Choroid plexus epithelial cell (primary cell): ENCODE results near the gene HSFX1.
"Not testable (repeated sequence)": the region's sequence is repeated elsewhere in the genome, so short reads cannot be mapped to it uniquely, and the experiment has no call there.

Experiments used
- DNase-seq: peaks from one replicate; pipeline ENCODE4 v3.0.0-alpha.2; 2010; ENCODE audit warnings: low read depth
- H3K4me3 ChIP-seq: 2 replicates; pipeline ENCODE4 v1.5.1; 2011; ENCODE audit warnings: low read depth, mild to moderate bottlenecking, control low read depth, low read length, moderate library complexity
- CTCF ChIP-seq: conservative IDR thresholded peaks from 2 replicates; pipeline ENCODE4 v1.5.1; 2011; ENCODE audit warnings: low read depth, mild to moderate bottlenecking, control low read depth, inconsistent platforms, low read length, moderate library complexity

HSFX1 gene

GRCh38 chrX:149762696-149763614, 10.9 kb upstream of the HSFX1 start:
- no peak for TF ChIP-seq CTCF
- no peak for DNase-seq
- no peak overlapping the region for H3K4me3 ChIP-seq

GRCh38 chrX:149770344-149770743, 3.5 kb upstream of the HSFX1 start:
- not testable (repeated sequence) for H3K4me3 ChIP-seq, DNase-seq

GRCh38 chrX:149773026-149773425, 842 bp upstream of the HSFX1 start:
- not testable (repeated sequence) for H3K4me3 ChIP-seq, DNase-seq

- DNase-seq, H3K4me3 ChIP-seq: not testable (repeated sequence)
These were observed 4.1 kb downstream of the HSFX1 start for GRCh38 chrX:149777999-149778398.

- DNase-seq, H3K4me3 ChIP-seq: not testable (repeated sequence)
These were observed 7.9 kb downstream of the HSFX1 start, which contains the start of gene MAGEA9 for GRCh38 chrX:149781727-149782126. MAGEA9 (plus strand) TSS chrX:149781930; CDS start chrX:149786211, 4,281 bp downstream.

- not testable (repeated sequence) for H3K4me3 ChIP-seq, DNase-seq
These were observed 21.7 kb downstream of the HSFX1 start for GRCh38 chrX:149795531-149795930.

- no peak for TF ChIP-seq CTCF
- no peak for DNase-seq
- no peak overlapping the region for H3K4me3 ChIP-seq
These were observed 25.3 kb downstream of the HSFX1 start for GRCh38 chrX:149799095-149799714.

- TF ChIP-seq CTCF: no peak
- no peak for DNase-seq
- no peak overlapping the region for H3K4me3 ChIP-seq
These were observed 26.1 kb downstream of the HSFX1 start for GRCh38 chrX:149799938-149800337.

- H3K4me3 ChIP-seq: no peak overlapping the region
- no peak for TF ChIP-seq CTCF
- no peak for DNase-seq
These were observed 29.7 kb downstream of the HSFX1 start for GRCh38 chrX:149803458-149804062.
